ENCODE measurements around the gene HSPA14.
"Not testable (repeated sequence)": the region's sequence is repeated elsewhere in the genome, so short reads cannot be mapped to it uniquely, and the experiment has no call there.

HSPA14 gene, protein sequence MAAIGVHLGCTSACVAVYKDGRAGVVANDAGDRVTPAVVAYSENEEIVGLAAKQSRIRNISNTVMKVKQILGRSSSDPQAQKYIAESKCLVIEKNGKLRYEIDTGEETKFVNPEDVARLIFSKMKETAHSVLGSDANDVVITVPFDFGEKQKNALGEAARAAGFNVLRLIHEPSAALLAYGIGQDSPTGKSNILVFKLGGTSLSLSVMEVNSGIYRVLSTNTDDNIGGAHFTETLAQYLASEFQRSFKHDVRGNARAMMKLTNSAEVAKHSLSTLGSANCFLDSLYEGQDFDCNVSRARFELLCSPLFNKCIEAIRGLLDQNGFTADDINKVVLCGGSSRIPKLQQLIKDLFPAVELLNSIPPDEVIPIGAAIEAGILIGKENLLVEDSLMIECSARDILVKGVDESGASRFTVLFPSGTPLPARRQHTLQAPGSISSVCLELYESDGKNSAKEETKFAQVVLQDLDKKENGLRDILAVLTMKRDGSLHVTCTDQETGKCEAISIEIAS

DNA sequence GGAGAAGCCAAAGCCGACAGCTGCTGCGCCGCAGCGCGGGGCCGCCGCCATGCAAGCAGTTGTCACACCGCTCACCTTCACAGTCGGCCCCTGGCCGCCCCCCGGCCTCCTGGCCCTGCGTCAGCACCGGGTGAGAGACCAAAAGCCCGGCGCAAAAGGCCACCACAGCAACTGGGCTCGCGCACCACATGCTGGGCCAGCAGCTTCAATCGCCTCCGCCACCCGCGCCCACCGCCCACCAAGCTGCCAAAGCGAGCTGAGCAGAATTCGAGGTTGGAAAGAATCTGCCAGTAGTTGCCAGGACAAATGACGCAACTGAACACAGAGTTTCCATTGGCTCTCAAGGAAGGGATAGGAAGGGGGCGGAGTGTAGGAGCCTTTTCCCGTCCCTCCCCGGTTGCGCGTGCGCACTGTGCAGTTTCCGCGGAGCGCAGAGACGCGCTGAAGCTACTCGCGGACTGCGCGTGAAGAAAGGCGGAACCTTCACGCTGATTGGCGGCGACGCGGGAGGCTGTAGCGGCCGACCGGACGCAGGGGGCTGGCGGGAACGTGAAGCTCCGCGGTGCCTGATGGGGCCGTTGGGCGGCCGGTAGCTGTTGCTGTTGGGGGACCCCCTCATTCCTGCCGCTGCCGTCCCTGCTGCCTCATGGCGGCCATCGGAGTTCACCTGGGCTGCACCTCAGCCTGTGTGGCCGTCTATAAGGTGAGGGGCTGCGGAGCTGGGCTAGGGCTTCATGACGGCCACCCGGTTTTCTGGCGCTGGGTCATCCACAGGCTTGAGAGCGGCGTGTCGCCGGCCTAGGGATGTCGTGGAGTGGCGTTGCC, at the start of gene HSPA14, which contains the start of the genes CDNF and MSANTD7:
Gene HSPA14, plus strand, starts transcription at position 550 of the 825 bp plus-strand sequence. Its CDS starts 97 bp downstream, at position 647.
Gene CDNF, minus strand, starts transcription at position 281 of the 825 bp plus-strand sequence. Its CDS starts 91 bp downstream, at position 190.
Gene MSANTD7, plus strand, starts transcription at position 550 of the 825 bp plus-strand sequence. CDS start 3,979 bp downstream, outside the sequence.
- peak; percentile 91 for DNase-seq

DNA sequence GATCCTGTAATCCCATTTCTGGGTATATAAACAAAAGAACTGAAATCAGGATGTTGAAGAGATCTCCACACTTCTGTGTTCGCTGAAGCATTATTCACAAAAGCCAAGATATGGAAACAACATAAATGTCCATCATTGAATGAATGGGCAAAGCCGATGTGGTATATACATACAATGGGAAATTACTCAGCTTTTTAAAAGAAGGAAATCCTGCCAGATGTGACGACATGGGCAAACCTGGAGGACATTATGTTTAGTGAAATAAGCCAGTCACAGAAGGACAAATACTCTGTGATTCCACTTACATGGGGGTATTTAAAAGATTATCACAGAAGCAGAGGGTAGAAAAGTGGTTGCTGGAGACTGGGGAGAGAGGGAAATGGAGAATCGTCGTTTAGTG, 39.5 kb upstream of the HSPA14 start:
- DNase-seq: no peak

DNA sequence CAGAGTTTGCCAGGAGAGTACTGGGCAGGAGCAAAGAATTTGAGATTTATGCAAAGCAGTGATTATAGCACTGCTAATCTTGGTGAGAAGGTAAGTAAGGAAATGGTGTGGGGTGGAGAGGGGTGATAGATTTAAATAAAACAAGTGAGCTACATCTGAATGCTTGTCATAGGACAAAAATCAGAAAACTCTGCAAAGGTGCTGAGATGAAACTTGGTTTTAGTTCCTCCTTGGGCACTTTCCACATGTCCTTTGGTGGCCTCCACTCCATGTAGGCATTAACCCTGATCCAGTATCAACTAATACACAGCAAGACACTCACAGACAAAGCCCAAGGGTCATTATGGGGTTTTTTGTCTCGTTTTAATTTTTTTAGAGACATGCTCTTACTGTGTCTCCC, 37.7 kb upstream of the HSPA14 start:
- no peak for DNase-seq

DNA sequence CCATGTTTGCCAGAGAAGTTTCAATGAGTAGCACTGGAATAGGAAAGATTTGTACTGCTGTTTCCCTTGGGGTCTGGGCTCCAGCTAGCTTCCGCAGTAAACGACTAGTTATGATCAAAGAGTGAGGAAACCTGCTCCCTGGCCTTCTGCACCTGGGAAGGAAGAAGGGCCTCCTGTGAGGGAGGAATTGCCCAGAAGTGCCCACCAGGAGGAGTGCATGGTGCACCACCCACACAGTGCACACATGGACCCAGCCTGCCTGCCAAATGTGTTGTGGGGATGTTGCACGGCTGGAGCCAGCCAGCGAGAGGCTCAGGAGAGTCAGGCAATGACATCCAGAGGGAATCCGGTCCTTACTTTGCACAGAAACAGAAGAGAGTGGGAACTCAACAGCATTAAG, 36.4 kb upstream of the HSPA14 start:
- no peak for DNase-seq

DNA sequence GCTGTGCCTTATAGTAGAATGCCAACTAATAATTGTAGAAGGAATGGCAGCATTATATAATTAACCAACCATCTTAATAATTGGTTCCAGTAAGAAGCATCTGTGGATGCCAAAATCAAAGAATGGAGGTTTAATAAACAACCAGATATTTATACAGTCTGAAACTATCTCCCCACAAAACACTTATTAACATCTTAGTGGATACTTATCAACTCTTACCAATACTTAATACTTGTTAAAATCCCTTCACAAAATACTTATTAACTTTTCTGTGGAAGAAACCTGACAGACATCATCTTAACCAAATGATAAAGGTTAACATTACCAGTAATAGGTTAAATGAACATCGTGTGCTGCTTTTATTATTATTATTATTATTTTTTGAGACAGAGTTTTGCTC, 34.3 kb upstream of the HSPA14 start:
- DNase-seq: no peak

DNA sequence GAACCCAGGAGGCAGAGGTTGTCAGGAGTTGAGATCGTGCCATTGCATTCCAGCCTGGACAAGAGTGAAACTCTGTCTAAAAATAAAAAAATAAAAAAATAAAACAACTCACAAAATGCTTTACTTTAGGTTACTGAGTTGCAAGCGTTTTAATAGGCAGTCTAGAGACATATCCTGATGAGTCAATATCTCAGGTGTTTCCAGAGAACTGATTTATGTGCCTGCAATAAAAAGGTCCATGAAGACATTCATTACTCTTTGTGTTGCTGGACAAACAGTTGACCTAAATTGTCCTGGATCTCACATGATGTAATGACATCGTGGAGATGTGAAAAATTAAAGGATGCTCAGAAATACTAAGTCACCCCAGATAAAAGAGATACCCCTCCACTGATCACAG, 31.8 kb upstream of the HSPA14 start:
- no peak for DNase-seq

DNA sequence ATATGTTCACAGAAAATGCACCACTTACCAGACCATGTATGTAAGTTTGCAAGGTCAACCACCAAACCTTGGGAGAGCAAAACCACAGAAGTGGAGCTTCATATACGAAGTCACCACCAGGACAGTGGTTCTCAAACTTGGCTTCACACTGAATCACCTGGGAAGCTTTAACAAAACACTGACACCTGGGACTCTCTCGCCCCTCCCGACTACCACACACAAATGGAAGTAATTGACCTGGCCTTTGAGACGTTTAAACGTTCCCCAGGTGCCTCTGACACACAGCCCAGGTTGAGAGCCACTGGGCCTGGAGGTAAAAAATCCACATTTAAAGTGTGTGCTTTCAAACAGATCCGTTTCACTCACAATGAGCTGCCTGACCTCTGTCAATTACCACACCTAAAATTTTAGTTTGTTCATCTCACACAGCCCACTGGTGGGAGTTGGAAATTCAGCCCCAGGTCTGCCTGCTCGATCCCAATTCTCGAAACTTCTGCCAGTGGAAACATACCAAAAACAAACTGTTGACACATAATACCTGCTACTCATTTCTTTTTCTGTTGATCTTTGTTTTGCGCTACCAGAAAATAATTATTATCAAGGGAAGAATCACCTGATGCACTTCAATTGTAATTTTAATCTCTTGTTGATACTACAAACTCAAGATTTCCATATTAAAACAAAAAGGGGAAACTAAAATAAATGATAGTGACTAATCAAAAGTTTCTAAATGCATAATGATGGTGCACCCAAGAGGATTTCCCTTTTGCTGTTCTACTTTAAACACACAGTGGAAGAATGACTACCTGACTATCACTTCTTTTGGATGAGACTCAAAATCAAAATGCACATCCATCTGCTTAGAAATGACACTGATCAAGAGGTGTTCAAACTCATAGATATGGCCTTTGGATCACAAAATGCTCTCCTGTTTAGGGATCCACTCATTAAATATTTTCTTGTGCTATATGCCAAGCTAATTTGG, 26.8 kb upstream of the HSPA14 start:
- no peak for DNase-seq

DNA sequence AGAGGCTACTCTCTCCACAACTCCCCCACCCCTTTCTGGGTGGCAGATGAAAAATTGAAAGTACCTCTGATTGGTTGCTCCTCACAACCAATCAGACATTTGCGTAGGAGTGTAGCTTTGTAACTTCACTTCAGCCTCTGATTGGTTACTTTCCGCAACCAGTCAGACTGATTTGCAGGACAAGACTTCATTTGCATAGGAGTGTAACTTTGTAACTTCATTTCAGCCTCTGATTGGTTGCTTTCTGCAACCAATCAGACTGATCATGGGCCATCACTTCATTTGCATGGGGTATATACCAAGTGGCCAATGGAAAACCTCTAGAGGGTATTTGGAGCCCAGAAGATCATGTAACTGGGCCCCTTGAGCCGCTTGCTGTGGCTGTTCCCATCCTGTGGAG, 25.8 kb upstream of the HSPA14 start:
- no peak for DNase-seq

DNA sequence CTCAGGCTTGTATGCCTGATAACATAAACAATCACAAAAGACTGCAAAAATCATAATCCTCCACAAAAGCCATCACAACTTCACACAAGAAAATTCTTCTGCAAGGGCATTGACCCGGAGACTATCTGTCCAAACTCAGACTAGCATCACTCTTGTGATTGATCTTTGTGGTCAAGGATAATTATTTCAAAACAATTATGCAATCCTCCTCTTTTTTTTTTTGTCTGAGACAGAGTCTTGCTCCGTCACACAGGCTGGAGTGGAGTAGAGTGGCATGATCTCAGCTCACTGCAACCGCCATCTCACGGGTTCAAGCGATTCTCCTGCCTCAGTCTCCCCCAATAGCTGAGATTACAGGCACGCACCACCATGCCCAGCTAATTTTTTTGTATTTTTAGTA, 22.4 kb upstream of the HSPA14 start:
- DNase-seq: no peak

DNA sequence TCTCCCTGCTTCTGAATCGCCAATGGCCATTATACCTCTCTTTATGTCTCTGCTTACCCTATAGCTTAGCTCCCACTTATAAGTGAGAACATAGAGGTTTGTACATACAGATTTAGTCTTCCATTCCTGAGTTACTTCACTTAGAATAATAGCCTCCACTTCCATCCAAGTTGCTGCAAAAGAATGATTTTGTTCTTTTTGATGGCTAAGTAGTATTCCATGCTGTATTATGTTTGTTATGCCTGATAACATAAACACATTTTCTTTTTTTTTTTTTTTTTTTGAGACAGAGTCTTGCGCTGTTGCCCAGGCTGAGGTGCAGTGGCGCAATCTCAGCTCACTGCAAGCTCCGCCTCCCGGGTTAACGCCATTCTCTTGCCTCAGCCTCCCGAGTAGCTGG, 21.4 kb upstream of the HSPA14 start:
- not testable (repeated sequence) for DNase-seq

DNA sequence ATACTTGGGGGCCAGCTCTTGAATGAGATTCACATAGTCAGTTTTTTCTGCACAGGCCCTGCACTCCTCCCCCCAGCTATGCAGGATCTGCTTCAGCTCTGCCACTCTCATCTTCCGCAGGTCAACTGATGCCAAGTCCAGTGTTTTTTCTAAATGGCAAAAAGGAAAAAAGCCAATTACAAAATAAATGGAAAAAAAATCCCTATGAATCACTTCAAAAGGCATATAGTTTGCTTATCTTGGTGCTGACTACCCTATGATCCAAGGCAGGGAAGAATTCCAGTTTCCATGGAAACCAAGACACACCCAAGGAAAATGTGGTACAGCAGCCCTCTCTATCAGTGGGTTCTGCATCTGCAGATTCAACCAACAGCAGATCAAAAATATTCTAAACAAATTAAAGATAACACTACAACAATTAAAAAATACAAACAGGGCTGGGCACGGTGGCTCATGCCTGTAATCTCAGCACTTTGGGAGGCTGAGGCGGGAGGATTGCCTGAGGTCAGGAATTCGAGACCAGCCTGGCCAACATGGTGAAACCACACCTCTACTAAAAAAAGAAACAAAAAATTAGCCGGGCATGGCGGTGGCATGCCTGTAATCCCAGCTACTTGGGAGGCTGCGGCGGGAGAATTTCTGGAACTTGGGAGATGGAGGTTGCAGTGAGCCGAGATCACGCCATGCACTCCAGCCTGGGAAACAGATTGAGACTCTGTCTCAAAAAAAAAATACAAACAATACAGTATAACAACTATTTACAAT, 17.9 kb upstream of the HSPA14 start:
- no peak for DNase-seq

DNA sequence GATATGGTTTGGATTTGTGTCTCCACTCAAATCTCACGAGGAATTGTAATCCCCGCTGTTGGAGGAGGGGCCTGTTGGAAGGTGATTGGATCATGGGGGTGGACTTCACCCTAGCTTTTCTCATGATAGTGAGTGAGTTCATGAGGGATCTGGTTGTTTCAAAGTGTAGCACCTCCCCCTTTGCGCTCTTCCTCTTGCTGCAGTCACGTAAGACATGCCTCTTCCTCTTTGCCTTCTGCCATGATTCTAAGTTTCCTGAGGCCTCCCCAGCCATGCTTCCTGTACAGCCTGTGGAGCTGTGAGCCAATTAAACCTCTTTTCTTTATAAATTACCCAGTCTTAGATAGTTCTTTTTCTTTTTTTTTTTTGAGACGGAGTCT, 17.3 kb upstream of the HSPA14 start:
- no peak for DNase-seq

DNA sequence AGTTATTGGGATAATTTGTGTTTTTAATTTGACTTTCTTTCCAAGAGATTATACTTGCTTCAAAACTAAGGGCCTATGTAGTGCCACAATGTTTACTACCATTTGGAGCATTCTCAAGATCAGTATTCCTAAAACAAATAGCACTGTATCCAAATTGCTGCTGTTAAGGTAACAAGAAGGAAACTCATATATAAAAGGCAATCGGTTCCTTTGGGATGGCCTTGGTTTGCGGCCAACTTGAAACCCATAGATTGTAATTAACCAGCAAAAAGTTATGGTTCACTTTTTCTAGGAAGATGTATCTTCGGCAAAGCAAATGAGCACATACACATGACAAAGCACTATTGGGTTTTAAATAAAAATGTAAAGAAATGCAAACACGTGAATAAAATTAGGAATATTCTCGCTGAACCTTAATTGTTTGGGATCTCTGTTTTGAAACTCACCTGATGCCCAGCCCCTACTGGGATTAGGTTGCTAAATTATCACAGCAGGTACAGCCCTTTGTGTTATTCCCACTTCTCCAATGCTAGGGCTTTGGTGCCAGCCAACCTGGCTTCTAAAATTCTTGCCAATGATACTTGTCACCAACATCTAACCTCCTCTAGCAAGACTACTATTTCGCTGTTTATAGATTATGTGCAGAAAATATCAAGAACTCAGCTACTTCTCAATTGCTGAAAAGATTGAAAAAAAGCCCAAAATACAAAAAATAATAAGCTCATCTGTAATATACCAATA, 16.3 kb upstream of the HSPA14 start:
- no peak for DNase-seq

DNA sequence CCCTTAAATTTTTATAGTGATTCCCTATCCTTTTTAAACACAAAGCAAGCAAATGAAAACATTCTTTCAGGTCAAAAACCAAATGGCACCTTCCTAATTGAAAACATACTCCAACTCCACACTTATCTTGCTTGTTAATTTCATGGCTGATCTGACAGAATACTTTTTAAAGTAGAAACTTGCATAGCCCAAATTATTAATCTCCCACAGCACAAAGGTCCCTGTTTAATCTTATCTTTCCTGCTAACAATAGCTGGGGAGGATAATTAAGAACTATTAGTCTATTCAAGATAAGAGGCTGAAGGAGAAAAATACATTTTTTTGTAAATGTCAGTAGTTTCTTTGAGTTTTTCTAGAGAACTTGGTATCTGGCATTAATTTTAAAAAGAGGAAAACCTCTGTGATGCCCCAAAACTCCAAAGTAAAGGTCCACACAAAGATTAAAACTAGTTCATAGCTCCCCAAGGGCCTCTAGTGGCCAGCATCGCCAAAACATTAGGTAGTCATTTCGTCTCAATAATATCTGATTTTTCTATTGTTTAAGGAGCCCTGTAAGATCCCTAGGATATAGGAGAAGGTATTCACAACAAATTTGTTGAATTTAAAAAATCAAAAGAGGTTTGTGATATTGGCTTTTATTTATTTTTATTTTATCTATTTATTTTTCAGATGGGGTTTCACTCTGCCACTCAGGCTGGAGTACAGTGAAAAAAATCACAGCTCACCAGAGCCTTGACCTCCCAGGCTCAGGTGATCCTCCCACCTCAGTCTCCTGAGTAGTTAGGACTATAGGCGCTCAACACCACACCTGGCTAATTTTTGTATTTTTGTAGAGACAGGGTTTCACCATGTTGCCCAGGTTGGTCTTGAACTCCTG, 15.0 kb upstream of the HSPA14 start:
- DNase-seq: no peak

DNA sequence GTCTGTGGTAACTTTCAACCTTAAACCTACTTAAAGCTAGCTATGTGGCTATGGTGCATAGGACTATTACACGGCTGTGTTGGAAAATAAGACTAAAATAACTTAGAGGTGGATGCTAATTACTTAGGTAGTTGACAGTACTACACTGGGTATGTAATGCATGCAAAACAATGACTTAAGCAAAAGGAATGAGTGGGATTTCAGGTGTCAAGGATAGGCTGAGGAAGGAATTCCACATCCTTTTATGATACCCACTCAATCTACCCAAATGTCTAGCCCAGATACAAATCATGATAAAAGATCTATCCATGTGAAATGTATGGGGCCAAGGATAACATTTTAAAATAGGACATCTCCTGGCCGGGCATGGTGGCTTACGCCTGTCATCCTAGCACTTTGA, 14.1 kb upstream of the HSPA14 start:
- DNase-seq: no peak

DNA sequence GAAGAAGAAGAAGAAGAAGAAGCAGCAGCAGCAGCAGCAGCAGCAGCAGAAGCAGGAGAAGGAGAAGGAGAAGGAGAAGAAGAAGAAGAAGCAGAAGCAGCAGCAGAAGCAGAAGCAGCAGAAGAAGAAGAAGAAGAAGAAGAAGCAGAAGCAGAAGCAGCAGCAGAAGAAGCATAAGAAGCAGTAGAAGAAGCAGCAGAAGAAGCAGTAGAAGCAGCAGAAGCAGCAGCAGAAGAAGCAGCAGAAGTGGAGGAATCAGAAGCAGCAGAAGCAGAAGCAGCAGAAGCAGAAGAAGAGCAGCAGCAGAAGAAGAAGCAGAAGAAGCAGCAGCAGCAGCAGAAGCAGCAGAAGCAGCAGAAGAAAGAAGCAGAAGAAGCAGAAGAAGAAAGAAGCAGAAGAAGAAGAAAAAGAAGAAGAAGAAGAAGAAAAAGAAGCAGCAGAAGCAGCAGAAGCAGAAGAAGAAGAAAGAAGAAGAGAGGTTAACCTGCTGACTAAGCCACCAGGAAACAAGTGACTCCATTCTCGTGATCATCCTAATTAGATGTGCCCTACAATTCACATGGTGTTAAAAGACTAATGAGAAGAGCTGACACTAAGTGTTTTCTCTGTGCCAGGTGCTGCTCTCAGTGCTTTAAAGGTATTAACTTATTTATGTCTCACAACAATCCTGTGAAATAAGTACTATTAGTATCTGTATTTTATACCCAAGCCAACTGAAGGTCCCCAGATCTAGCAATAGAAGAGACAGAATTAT, 11.9 kb upstream of the HSPA14 start:
- no peak for DNase-seq

DNA sequence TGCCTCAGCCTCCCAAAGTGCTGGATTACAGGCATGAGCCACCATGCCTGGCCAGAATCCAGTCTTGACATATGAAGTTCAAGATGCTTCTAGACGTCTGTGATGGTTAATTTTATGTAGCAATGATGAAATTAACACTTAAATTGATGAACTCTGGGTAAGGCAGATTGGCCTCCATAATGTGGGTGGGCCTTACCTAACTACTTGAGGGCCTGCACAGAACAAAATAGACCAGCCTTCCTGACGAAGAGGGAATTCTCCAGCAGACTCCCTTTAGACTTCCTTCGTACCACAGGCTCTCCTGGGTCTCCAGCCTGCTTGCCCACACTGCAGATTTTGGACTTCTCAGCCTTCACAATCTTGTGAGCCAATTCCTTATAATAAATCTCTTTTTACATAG, 5.0 kb upstream of the HSPA14 start:
- no peak for DNase-seq

DNA sequence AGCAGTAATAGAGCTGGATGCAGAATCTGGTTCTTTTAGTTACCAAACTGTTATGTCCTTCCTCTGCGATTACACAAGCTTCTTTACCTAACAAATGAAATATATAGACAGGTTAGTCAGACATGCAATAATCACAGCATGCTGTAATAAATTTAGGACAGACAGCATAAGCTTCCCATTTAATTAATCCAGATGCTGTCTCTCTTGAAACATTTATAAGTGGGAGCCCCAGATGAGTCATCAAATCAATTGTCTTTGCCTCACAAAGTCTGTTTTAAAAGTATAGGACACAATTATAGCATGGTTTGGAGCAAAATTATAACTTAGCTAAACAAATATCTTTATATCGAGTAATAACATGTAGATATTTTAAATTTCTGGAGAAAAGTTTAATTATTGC, 1.9 kb upstream of the HSPA14 start:
- DNase-seq: no peak
